Measurements from ENCODE around the gene SLC2A10.

GRCh38 chr20:46701986-46702385 is 7.5 kb upstream of the SLC2A10 start:
- TF ChIP-seq POLR2AphosphoS5 (IDR thresholded peaks at IDR 0.05; ENCODE audit: low read depth, low read length), result no peak
- no peak for TF ChIP-seq TAF1 (IDR thresholded peaks at IDR 0.05; ENCODE audit: borderline replicate concordance, low read depth, low read length)
- no peak for TF ChIP-seq POLR2A (IDR thresholded peaks at IDR 0.05; ENCODE audit: low read depth, low read length)

All from GM12892 (cell line).